H1 (cell line): ENCODE results near the gene HNRNPU.

Source experiments
- KDM1A ChIP-seq: fragments of 200-600, 300-600 bp; sonication (generic); IDR thresholded peaks from 2 replicates; pipeline ENCODE4 v1.7.1; 2016; ENCODE audit warnings: mild to moderate bottlenecking, low read length, borderline replicate concordance
- POLR2A ChIP-seq, 2 experiments: IDR thresholded peaks; 1 replicate in 1 of 2; 2 replicates in 1 of 2; pipeline ENCODE4 v1.6.1; 2011; ENCODE audit warnings: low read depth in 2 of 2, low read length in 2 of 2, mild to moderate bottlenecking in 2 of 2; ENCODE audit errors: control extremely low read depth in 1 of 2
- POLR2AphosphoS5 ChIP-seq: IDR thresholded peaks from 2 replicates; pipeline ENCODE4 v1.6.1; 2011; ENCODE audit warnings: low read depth, low read length
- RXRA ChIP-seq: IDR thresholded peaks from 2 replicates; pipeline ENCODE4 v1.6.1; 2011; ENCODE audit warnings: low read depth, mild to moderate bottlenecking, low read length, moderate library complexity; ENCODE audit not compliant: insufficient read depth
- SIRT6 ChIP-seq: IDR thresholded peaks from one replicate; pipeline ENCODE4 v1.7.1; 2012; ENCODE audit warnings: low read length, inconsistent platforms
- TAF1 ChIP-seq: IDR thresholded peaks from 2 replicates; pipeline ENCODE4 v1.6.1; 2011; ENCODE audit warnings: mild to moderate bottlenecking, low read depth, low read length
- TF ChIP-seq, protein P1 (sequence below), 3 experiments: IDR thresholded peaks; 1 replicate in 2 of 3; 2 replicates in 1 of 3; pipeline versions ENCODE4 v1.5.1 to v1.6.1; 2011; ENCODE audit warnings: low read length in 3 of 3, mild to moderate bottlenecking in 3 of 3, inconsistent platforms in 2 of 3, low read depth in 1 of 3, moderate library complexity in 1 of 3; ENCODE audit not compliant: insufficient read depth in 1 of 3; ENCODE audit errors: control extremely low read depth in 1 of 3

DNA sequence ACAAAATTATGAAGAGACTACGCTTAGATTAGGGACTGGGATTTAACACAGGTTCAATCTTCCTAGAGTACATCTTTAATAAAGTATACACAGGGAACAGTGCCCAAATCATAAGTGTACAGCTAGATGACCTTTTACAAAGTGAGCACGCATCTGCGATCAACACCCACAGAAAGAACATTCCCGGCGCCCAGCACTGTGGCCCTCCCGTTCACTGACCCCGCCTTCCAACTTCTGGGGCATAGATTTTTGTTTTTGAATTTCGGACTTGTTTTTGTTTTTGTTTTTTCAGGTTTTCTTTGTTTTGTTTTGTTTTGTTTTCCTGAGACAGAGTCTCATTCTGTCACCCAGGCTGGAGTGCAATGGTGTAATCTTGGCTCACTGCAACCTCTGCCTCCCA is 59.5 kb downstream of the HNRNPU start:
- TF ChIP-seq POLR2A (IDR thresholded peaks at IDR 0.05; ENCODE audit: control extremely low read depth in 1 of 2, low read depth in 2 of 2, low read length in 2 of 2) (no peak), RXRA (no peak), POLR2AphosphoS5 (no peak), KDM1A (no peak), TAF1 (no peak), SIRT6 (no peak)
- TF ChIP-seq, protein P1, sequence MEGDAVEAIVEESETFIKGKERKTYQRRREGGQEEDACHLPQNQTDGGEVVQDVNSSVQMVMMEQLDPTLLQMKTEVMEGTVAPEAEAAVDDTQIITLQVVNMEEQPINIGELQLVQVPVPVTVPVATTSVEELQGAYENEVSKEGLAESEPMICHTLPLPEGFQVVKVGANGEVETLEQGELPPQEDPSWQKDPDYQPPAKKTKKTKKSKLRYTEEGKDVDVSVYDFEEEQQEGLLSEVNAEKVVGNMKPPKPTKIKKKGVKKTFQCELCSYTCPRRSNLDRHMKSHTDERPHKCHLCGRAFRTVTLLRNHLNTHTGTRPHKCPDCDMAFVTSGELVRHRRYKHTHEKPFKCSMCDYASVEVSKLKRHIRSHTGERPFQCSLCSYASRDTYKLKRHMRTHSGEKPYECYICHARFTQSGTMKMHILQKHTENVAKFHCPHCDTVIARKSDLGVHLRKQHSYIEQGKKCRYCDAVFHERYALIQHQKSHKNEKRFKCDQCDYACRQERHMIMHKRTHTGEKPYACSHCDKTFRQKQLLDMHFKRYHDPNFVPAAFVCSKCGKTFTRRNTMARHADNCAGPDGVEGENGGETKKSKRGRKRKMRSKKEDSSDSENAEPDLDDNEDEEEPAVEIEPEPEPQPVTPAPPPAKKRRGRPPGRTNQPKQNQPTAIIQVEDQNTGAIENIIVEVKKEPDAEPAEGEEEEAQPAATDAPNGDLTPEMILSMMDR (IDR thresholded peaks at IDR 0.05; ENCODE audit: control extremely low read depth in 1 of 3, insufficient read depth in 1 of 3, low read depth in 1 of 3, low read length in 3 of 3) = no peak
